KOPT-K1 (cell line): ENCODE measurements around the gene PGA5.
"Not testable (repeated sequence)": the region's sequence is repeated elsewhere in the genome, so short reads cannot be mapped to it uniquely, and the experiment has no call there.

ENCODE experiments used
- H3K27ac ChIP-seq: fragments of 200-600 bp; sonication (generic); 2 replicates; pipeline ENCODE4 v1.5.1; 2016; ENCODE audit warnings: antibody characterized with exemption, mild to moderate bottlenecking, low read depth, low read length; ENCODE audit not compliant: poor library complexity, severe bottlenecking
- H3K36me3 ChIP-seq: fragments of 200-600 bp; sonication (generic); 2 replicates; pipeline ENCODE4 v1.5.1; 2017; ENCODE audit warnings: antibody characterized with exemption, mild to moderate bottlenecking, low read length, moderate library complexity; ENCODE audit not compliant: insufficient read depth
- H3K9me3 ChIP-seq: fragments of 200-600 bp; sonication (generic); 2 replicates; pipeline ENCODE4 v1.5.1; 2017; ENCODE audit warnings: antibody characterized with exemption, low read length, mild to moderate bottlenecking; ENCODE audit not compliant: insufficient read depth, poor library complexity, severe bottlenecking

The PGA5 gene

DNA sequence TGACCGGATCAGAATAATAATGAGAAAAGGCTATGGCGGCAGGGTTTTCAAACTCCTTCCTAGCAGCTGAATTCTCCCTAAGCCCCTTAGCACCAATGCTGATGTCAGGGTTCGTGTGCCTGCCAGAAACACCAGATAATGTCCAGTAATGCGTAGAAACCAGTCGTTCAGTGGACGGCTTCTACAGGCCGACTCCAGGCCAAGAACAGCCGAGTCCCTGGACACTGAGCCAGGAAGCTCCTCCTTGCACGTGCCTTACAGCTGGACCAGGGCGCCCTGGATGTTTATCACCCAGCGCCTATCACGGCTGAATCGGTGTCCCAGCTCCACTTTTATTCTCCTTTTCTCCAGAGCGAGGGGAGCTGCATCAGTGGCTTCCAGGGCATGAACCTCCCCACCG, 28.8 kb upstream of the PGA5 start:
- H3K9me3 ChIP-seq, H3K36me3 ChIP-seq: not testable (repeated sequence)

DNA sequence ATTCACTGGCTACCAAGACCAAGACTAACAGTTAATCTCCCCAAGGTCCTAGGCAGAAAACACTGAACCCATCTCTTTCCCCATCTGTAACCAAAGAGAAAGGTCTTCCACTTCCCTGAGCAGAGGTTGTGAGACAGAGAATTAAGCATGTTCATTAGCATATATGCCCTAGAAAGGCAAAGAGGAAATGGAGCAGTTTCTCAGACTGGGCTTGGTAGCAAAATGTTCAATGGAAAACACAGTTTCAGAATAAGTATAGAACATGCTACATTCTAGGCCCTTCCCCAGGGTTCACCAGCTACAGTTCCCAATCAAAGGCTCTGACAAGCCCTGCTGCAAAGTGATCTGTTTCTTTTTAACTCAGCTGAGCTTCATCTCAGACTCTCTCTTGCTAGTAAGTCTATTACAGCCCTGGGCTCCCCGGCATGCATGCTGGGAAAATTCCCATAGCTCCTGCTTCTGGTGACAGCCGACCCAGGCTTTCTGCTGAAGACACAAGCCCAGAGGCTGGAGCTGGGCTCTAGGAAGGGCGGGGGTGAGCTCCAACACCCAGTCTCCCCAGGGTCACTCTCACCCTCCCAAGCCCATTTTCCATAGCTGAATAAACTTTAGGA, 27.2 kb upstream of the PGA5 start:
- H3K9me3 ChIP-seq, H3K27ac ChIP-seq: not testable (repeated sequence)

More for the DNA sequence above, 28.8 kb upstream of the PGA5 start:
- not testable (repeated sequence) for H3K27ac ChIP-seq

DNA sequence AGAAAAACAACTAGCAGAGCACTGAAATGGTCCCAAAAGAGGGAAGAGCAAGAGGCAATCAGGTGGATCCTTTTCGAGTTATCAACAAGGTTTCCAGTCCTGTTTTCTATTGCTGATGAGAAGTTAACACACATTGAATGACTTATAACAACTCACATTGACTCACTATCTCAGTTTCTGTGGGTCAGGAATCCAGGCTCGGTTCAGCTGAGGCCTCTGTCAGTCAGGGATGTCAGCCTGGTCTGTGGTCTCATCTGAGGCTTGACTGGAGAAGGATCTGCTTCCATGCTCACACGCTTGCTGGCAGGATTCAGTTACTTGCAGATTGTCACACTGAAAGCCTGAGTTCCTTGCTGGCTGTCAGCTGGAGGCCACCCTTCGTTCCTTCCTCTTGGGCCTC, 22.7 kb upstream of the PGA5 start:
- H3K36me3 ChIP-seq: not testable (repeated sequence)

More for the DNA sequence above, 27.2 kb upstream of the PGA5 start:
- not testable (repeated sequence) for H3K36me3 ChIP-seq

DNA sequence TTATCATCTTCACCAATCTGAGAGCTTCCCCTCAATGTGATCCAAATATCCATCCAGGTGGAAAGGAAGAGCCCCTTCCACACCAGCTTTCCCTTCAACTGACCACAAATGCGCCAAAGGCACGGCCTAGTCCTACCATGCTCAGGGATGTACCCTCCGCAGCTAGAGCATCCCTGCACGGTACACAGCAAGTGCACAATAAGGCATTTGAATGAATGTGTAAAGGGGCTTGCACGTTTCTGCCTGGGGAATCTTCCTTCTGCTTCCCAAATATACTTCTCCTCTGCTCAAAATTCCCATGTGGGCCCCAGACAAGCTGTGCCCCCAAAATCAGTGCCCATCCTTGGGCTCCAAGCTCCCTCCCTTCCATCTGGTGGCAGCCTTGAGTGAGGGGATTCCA, 22.0 kb upstream of the PGA5 start:
- H3K27ac ChIP-seq, H3K9me3 ChIP-seq, H3K36me3 ChIP-seq: not testable (repeated sequence)

More for the DNA sequence above, 22.7 kb upstream of the PGA5 start:
- H3K27ac ChIP-seq, H3K9me3 ChIP-seq: not testable (repeated sequence)

DNA sequence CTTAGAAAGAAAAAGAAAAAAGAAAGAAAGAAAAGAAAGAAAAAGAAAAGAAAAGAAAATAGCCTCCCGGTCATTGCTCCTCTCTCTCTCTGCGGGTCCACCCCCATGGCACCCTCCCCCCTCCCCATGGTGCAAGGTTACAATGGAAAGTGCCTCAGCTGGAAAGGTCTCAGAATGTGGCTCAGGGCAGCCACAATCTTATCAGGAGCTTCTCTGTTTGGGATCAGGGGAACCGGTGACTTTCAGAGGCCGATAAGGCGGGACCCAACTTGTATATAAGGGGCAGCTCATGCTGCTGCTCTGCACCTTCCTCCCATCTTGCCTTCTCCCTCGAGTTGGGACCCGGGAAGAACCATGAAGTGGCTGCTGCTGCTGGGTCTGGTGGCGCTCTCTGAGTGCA, 18.9 kb upstream of the PGA5 start, which contains the start of gene PGA4:
TSS of gene PGA4 (plus strand) at position 301 of the 400 bp plus-strand sequence. CDS start at position 355, 54 bp downstream.
- H3K27ac ChIP-seq, H3K36me3 ChIP-seq, H3K9me3 ChIP-seq: not testable (repeated sequence)

DNA sequence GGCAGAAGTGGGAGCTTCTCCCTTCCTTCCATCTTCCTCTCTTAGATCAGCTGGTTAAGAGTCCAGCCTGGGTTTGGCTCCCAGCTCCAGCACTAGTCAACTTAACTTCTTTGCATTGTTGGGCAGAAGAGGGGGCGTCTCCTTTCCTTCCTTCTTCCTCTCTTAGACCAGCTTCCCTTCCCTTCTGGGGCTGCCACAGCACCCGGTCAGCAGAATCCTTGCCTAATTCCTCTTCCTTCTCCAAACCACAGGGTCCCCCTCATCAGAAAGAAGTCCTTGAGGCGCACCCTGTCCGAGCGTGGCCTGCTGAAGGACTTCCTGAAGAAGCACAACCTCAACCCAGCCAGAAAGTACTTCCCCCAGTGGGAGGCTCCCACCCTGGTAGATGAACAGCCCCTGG, 18.3 kb upstream of the PGA5 start:
- not testable (repeated sequence) for H3K36me3 ChIP-seq, H3K9me3 ChIP-seq, H3K27ac ChIP-seq

DNA sequence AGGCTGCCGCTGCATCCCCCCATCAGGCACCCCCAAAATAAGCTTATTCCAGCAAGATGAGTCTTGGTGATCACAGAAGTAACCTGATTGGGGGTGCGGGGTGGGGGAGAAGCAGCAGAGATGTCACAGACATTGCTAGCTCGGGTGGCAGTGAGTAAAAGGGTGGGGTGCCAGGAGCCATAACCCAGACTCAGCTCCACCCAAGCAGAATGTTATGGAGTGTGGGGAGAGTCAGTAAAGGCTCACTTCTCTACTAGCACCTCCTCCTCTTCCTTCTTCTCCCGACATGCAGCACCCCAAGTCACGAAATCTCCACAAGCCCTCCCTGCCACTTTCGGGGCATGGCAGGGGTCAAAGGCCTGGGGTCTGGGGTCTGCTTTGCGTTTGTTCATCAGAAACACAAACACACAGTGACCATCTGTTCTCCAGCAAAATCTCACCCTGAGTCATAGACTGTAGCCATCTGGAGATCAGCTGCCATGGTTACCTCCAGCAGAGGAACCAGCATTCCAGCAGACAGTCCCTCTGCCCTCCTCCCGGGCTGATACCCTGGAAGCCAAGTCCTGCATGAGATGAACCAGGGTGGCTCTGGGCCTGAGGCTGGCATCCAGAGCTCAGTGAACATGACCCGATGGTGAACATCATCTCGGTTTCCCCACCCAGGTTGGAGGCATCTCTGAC, 14.4 kb upstream of the PGA5 start:
- H3K36me3 ChIP-seq, H3K9me3 ChIP-seq, H3K27ac ChIP-seq: not testable (repeated sequence)

DNA sequence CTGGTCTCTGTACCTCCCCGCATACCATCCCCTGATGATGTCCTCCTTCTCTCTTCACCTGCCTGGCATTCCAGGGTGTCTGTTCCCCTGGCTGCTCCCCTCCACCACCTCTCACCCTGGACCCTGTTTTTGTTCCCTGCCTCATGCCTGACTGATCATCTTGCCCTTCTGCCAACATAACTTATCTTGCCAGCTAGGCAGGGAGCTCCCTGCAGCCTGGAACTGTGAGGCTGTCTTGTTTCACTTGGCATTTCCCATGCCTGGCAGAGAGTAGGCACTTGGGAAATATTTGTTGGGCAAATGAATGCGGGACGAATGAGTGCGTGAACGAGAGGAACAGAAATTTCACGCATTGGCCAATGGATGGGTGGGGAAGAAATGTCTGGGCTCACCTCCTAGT, 11.5 kb upstream of the PGA5 start:
- H3K36me3 ChIP-seq, H3K9me3 ChIP-seq, H3K27ac ChIP-seq: not testable (repeated sequence)

DNA sequence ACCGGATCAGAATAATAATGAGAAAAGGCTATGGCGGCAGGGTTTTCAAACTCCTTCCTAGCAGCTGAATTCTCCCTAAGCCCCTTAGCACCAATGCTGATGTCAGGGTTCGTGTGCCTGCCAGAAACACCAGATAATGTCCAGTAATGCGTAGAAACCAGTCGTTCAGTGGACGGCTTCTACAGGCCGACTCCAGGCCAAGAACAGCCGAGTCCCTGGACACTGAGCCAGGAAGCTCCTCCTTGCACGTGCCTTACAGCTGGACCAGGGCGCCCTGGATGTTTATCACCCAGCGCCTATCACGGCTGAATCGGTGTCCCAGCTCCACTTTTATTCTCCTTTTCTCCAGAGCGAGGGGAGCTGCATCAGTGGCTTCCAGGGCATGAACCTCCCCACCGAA, 9.9 kb upstream of the PGA5 start:
- not testable (repeated sequence) for H3K27ac ChIP-seq, H3K9me3 ChIP-seq, H3K36me3 ChIP-seq

DNA sequence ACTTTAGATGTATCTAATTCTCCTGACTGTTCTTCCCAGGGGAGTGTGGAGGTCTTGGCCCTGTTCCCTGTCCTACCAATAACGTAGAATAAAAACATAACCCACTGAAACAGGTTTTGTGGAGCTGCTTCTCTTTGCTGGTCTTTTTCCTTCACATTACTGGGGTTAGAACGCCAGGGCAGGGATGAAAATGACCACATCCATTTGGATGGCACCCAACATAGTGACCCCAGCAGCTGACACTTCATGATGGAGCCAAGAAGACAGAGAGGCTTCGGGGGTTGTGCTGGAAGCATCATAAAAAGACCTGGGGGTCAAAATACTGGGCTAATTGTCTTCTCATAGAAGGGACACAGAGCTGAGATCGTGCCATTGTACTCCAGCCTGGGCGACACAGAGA, 9.4 kb upstream of the PGA5 start:
- H3K36me3 ChIP-seq, H3K9me3 ChIP-seq, H3K27ac ChIP-seq: not testable (repeated sequence)

DNA sequence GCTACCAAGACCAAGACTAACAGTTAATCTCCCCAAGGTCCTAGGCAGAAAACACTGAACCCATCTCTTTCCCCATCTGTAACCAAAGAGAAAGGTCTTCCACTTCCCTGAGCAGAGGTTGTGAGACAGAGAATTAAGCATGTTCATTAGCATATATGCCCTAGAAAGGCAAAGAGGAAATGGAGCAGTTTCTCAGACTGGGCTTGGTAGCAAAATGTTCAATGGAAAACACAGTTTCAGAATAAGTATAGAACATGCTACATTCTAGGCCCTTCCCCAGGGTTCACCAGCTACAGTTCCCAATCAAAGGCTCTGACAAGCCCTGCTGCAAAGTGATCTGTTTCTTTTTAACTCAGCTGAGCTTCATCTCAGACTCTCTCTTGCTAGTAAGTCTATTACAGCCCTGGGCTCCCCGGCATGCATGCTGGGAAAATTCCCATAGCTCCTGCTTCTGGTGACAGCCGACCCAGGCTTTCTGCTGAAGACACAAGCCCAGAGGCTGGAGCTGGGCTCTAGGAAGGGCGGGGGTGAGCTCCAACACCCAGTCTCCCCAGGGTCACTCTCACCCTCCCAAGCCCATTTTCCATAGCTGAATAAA, 8.3 kb upstream of the PGA5 start:
- H3K9me3 ChIP-seq, H3K27ac ChIP-seq: not testable (repeated sequence)

DNA sequence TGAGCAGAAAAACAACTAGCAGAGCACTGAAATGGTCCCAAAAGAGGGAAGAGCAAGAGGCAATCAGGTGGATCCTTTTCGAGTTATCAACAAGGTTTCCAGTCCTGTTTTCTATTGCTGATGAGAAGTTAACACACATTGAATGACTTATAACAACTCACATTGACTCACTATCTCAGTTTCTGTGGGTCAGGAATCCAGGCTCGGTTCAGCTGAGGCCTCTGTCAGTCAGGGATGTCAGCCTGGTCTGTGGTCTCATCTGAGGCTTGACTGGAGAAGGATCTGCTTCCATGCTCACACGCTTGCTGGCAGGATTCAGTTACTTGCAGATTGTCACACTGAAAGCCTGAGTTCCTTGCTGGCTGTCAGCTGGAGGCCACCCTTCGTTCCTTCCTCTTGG, 3.8 kb upstream of the PGA5 start:
- not testable (repeated sequence) for H3K27ac ChIP-seq, H3K36me3 ChIP-seq, H3K9me3 ChIP-seq

More for the DNA sequence above, 8.3 kb upstream of the PGA5 start:
- H3K36me3 ChIP-seq: not testable (repeated sequence)

DNA sequence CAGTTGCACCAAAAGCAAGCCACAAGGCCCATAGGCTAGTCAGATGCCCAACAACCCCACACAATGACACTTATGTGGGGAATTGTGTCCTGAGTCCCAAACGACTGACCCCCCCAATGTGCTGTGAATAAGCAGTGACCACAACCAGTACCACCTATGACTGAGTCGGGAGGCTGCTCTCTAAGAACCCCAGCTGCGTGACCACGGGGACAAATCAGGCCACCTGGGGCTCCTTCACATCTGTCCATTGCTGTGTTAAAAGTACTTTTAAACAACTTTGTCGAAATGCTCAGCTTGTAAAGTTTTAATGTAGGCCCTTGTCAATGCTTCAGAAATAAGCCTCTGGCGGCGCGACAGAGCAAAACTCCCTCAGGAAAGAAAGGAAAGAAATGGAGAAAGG, 687 bp upstream of the PGA5 start:
- not testable (repeated sequence) for H3K36me3 ChIP-seq, H3K9me3 ChIP-seq, H3K27ac ChIP-seq

DNA sequence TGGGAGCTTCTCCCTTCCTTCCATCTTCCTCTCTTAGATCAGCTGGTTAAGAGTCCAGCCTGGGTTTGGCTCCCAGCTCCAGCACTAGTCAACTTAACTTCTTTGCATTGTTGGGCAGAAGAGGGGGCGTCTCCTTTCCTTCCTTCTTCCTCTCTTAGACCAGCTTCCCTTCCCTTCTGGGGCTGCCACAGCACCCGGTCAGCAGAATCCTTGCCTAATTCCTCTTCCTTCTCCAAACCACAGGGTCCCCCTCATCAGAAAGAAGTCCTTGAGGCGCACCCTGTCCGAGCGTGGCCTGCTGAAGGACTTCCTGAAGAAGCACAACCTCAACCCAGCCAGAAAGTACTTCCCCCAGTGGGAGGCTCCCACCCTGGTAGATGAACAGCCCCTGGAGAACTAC, 551 bp downstream of the PGA5 start:
- not testable (repeated sequence) for H3K9me3 ChIP-seq, H3K27ac ChIP-seq, H3K36me3 ChIP-seq

DNA sequence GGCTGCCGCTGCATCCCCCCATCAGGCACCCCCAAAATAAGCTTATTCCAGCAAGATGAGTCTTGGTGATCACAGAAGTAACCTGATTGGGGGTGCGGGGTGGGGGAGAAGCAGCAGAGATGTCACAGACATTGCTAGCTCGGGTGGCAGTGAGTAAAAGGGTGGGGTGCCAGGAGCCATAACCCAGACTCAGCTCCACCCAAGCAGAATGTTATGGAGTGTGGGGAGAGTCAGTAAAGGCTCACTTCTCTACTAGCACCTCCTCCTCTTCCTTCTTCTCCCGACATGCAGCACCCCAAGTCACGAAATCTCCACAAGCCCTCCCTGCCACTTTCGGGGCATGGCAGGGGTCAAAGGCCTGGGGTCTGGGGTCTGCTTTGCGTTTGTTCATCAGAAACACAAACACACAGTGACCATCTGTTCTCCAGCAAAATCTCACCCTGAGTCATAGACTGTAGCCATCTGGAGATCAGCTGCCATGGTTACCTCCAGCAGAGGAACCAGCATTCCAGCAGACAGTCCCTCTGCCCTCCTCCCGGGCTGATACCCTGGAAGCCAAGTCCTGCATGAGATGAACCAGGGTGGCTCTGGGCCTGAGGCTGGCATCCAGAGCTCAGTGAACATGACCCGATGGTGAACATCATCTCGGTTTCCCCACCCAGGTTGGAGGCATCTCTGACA, 4.4 kb downstream of the PGA5 start:
- H3K9me3 ChIP-seq, H3K36me3 ChIP-seq, H3K27ac ChIP-seq: not testable (repeated sequence)
